ENCODE data around the gene PTPRS.

PTPRS gene

DNA sequence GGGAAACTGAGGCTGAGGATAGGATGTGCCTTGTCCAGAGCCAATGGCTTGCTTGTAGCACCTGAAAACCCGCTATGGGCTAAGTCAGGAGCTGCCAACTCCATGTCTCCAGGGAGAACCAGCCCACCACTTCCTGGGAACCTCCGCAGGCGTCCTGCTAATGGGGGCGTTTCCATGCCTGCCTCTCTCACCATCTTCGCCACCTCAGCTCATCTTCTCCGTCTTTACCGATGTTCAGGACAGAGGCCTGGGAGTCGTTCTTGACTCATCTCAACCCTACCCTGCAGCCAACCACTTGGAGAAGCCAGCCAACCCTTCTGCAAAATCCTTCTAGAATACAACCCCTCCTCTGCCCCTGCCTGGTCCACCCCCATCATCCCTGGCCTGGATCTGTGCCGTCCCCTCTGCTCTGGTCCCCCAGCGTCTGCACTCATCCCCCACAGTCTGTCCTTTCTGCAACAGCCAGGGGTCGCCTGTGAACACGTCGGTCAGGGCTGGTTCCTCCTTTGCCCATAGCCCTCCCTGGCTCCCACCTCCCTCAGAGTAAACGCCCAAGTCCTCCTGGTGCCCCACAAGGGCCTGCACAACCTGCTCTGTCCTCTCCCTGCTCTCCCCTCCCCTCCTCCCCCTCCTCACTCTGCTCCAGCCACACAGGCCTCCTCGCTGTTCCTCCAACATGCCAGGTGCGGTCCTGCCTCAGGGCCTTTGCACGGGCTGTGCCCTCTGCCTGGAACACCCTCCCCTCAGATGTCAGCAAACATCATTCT is 31.0 kb downstream of the PTPRS start:
- DNase-seq (ENCODE audit: low read depth in 2 of 2) = no peak

- DNase-seq (ENCODE audit: low read depth in 2 of 2) = no peak
These were observed 31.9 kb downstream of the PTPRS start for GRCh38 chr19:5308451-5309437.

GRCh38 chr19:5307655-5308054 is 33.0 kb downstream of the PTPRS start:
- DNase-seq (ENCODE audit: low read depth in 2 of 2) = no peak

- DNase-seq (ENCODE audit: low read depth in 2 of 2) = no peak
These were observed 35.4 kb downstream of the PTPRS start for GRCh38 chr19:5305163-5305562.

GRCh38 chr19:5304486-5304885 is 36.1 kb downstream of the PTPRS start:
- no peak for DNase-seq (ENCODE audit: low read depth in 2 of 2)

GRCh38 chr19:5303208-5303607 is 37.4 kb downstream of the PTPRS start:
- no peak for DNase-seq (ENCODE audit: low read depth in 2 of 2)

- DNase-seq (ENCODE audit: low read depth in 2 of 2) = no peak
These were observed 38.2 kb downstream of the PTPRS start for GRCh38 chr19:5302396-5302795.

- no peak for DNase-seq (ENCODE audit: low read depth in 2 of 2)
These were observed 41.5 kb downstream of the PTPRS start for GRCh38 chr19:5299137-5299536.

DNA sequence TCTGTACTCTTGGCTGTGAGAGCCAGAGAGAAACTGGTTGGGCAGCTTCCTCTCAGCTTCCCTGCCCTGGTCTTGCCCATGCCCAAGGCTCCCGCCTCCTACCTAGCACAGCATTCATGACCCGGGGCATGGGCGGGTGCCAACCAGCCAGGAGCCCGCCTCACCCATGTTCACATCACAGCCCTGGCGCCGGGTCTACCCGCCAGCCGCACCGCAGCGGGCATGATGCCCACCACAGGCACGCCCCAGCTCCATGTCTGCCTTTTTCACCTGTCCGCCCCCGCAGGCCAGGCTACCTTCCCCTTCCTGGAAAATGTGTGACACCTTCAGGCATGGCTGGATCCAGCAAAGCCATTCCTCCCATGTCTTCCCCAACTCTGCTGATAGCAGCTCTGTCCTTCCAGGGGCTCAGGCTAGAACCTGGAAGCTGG is 42.1 kb downstream of the PTPRS start:
- no peak for DNase-seq (ENCODE audit: low read depth in 2 of 2)

GRCh38 chr19:5297272-5297669 is 43.3 kb downstream of the PTPRS start:
- no peak for DNase-seq (ENCODE audit: low read depth in 2 of 2)

GRCh38 chr19:5296457-5297271 is 43.9 kb downstream of the PTPRS start:
- DNase-seq (ENCODE audit: low read depth in 2 of 2) = no peak

GRCh38 chr19:5296021-5296420 is 44.6 kb downstream of the PTPRS start:
- DNase-seq (ENCODE audit: low read depth in 2 of 2) = no peak

GRCh38 chr19:5294403-5295160 is 46.0 kb downstream of the PTPRS start:
- no peak for DNase-seq (ENCODE audit: low read depth in 2 of 2)

DNA sequence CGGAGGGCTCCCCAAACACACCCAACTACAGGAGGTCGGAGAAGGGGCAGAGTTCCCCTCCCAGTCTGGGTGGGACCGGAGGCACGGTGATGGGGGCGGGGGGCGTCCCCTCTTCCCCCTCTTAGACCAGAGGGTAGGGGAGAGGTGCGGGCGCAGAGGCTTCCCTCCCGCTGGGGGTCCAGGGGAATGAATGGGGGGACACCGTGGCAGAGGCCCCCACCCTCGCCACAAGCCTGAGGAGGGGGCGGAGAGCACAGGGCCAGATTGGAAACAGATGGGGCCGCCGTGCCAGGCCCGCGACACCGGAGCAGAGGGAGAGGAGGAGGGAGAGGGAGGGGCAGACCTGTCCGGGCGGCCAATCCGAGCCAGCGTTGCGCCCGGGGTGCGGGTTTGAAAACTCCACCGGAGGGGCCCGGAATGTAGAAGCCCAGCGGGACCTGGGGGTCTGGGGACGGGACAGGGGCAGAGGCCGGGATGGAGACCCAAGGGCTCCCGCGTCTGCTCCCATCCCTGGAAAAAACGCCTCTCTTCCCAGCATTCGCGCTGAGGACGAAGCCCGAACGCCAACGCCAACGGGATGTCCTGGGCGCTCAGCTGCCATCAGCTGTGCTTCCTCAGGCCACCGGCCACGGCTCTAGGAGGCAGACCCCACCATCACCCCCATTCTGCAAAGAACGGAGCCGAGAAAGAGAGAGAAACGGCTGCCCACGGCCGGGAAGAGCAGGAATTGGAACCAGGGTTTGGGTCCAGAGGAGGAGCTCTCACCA is 46.8 kb downstream of the PTPRS start:
- no peak for DNase-seq (ENCODE audit: low read depth in 2 of 2)

DNA sequence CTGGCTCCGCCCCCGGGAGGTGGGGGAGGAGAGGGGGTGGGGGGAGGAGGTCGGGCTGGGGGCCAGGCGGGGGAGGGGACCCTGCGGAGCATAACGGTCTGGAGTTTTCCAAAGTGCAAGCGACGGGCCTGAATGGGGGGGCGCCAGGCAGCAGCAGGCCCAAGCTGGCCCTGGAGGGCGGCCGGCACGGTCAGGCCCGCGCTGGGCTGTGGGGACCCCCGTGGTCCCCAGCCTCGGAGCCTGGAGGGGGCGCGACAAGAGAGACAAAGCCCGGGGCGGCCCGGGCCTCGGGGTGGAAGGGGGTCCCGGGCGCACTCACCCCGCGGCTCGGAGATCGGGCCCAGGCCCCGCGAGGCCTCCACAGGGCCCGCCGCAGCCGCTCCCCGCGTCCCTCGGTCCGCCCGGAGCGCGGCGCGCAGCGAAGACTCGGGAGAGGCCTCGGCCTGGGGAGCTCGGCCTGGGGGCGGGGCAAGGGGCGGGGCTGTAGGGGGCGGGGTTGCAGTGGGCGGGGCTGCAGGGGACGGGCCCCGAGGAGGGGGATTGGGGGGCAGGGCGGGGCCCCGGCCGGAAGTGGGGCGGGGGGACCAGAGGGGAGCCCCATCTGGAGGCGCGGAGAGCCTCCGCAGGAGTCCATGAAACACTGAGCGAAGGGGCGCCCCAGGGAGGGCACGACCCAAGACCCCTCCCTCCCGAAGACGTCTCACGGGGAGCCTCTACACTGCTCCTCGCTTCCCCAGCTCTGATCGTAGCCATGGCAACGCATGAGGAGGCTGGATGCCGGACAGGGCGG is 47.6 kb downstream of the PTPRS start:
- peak in 1 of 2 donors; percentile 8 for DNase-seq (ENCODE audit: low read depth in 2 of 2)

DNA sequence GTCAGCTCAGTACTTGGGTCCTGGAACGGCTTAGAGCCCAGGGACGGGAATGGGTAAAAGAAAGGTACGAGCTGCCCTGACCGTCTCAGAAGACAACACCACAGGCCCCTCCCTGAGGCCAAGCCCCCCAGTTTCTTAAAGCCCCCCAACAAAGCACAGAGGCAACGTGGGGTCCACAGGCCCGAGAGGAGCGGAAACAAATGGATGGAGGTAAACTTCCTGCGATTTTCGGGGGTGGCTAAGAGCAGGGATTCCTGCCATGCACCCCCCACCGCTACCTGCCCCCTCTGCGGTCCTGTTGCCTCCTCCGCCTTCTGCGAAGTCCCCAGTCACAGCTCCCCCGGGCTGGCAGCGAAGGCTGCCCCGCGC is 48.2 kb downstream of the PTPRS start:
- DNase-seq (ENCODE audit: low read depth in 2 of 2) = peak in 1 of 2 donors; percentile 8

DNA sequence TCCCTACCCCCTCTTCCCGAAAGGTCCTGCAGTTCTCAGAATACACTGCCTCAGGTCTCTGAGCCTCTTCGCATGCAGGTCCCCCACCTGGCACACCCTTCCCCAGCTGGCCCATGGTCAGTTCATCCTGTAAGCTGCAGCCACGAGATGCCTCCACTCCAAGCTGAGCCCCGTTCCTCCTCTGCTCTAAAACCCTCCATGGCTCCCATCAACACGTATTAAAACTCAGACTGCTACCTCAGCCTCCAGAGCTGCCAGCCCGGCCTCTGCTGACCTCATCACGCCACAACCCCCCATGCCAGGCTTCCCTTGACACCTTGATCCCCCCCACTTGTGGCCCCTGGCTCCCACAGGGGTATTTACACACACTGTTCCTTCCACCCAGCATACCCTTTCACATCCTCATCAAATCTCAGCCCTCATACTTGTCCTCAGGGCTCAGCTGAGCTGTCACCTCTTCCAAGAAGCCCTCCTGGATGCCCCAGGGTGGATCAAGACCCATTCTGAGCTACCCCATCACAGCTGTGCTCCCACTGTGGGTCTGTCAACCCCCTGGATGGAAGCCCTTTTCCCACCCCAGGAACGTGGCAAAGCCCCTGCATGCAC is 48.9 kb downstream of the PTPRS start:
- DNase-seq (ENCODE audit: low read depth in 2 of 2) = no peak
